Raji (cell line): ENCODE results near the gene CELF5.

Experiments
- POLR2A ChIP-seq: IDR thresholded peaks from 2 replicates; pipeline ENCODE4 v1.6.1; 2011; ENCODE audit warnings: low read depth, low read length, control low read depth; ENCODE audit not compliant: insufficient read depth

Gene CELF5

GRCh38 chr19:3330047-3330446 lies 105.6 kb downstream of the CELF5 start:
- no peak for TF ChIP-seq POLR2A

DNA sequence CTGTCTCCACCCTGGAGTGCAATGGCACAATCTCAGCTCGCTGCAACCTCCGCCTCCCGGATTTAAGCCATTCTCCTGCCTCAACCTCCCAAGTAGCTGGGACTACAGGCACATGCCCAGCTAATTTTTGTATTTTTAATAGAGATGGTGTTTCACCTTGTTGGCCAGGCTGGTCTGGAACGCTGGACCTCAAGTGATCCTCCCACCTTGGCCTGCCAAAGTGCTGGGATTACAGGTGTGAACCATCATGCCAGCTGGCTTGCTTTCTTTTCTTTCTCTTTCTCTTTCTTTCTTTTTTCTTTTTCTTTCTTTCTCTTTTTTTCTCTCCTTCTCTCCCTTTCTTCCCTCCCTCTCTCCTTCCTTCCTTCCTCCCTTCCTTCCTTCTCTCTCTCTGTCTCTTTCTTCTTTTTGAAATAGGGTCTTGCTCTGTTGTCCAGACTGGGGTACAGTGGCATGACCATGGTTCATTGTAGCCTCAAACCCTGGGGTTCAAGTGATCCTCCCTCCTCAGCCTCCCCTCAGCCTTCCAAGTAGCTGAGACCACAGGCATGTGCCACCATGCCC lies 108.6 kb downstream of the CELF5 start:
- TF ChIP-seq POLR2A, result no peak

DNA sequence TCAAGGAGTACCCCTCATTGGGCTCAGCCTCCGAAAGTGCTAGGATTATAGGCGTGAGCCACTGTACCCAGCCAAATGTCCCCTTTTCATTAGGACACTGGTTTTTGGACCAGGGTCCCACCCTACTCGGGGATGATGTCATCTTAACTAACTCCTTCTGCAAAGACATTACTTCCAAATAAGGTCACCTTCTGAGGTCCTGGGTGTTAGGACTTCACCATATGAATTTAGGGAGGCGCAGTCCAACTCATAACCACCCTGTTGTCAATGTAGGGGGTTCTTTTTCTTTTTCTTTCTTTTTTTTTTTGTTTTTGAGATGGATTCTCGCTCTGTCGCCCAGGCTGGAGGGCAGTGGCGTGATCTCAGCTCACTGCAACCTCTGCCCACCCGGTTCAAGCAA lies 109.2 kb downstream of the CELF5 start:
- no peak for TF ChIP-seq POLR2A

- no peak for TF ChIP-seq POLR2A
These were observed 111.2 kb downstream of the CELF5 start for GRCh38 chr19:3335431-3336350.

DNA sequence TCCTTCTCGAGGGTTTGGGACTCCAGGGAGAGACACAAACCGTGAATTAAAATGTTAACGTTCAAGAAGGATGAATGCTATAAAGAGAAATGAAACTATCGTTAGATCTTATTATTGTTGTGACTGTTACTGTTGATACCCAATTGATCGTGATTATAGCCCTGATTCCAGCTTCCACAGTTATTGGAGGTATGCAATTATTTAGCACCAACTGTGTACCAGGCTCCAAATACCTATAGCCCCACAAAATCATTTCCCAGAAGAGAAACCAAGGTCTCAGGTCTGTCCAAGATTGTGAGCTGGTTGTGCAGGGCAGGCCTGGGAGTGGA lies 111.9 kb downstream of the CELF5 start:
- TF ChIP-seq POLR2A, result no peak

- TF ChIP-seq POLR2A, result no peak
These were observed 112.4 kb downstream of the CELF5 start for GRCh38 chr19:3336680-3337523.

- TF ChIP-seq POLR2A, result no peak
These were observed 114.2 kb downstream of the CELF5 start for GRCh38 chr19:3338541-3339181.

DNA sequence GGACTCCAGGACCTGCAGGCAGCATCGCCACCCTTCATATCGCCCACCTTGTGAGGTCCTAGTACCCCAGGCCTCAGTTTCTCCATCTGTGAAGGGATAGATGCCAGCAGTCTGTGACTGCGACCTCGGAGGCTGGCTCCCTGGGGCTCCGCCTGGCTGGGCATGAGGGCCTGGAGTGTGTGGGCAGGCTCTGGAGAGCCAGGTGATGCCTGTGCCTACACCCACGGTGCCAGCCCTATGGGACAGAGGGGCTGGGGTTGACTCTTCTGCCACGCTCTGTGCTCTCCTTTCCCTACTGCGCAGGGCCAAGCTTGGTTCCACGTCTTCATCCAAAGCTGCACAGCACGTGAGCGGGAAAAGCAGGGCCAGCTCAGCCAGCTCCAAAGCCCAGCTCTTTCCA lies 115.9 kb downstream of the CELF5 start:
- no peak for TF ChIP-seq POLR2A

DNA sequence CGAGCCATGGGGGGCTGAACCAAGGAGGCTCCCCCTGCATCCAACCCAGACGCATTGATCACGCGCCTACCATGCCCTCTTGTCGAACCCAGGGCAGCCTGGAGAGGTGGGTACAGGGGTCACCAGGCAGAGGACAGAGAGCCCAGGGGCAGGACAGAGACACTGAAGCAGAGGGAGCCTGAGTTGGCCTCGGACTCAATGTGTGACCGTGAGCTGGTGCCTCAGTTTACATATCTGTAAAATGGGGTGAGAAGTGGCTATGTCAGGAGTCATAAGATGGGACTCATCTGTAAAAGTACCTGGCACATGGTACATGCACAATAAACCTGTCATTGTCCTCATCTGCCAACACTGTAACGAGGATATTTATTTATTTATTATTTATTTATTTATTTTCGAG lies 117.8 kb downstream of the CELF5 start:
- TF ChIP-seq POLR2A, result no peak

DNA sequence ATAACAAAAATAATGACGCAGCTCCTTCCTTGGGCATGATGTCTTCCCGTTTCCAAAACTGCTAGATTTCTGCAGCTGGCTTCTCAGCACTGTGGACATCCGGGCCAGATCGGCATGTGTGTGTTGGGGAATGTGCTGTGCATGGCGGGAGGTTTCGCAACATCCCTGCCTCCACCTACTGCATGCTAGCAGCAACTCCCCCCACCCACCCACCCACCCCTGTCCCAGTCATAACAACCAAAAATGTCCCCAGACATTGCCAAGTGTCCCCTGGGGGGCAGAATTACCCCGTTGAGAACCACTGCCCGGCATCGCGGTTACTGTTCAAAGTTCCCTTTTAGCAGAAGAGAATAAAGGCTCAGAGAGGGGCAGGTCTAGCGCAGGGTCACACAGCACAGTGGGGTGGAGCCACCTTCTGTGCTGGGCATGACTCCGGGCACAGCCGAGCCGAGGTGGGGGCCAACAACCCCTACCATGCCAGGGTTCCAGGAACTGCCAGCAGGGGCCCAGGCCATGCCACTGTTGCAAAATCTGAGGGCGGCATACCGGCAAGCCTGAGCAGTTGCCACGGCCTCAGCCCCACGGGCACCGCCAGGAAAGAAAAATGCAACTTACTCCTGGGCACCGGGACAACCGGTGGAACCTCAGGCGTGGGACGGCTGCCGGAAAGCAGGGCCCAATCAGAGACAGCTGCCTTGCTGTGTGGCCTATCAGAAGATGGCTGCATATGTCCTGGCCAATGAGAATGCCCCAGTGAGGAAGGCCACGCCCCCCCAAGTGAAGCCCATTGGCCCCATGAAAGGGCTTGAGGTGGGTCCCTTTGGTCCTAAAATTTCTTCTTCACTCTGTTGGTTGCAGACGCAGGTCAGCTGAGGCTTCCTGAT lies 119.4 kb downstream of the CELF5 start:
- TF ChIP-seq POLR2A, result no peak

DNA sequence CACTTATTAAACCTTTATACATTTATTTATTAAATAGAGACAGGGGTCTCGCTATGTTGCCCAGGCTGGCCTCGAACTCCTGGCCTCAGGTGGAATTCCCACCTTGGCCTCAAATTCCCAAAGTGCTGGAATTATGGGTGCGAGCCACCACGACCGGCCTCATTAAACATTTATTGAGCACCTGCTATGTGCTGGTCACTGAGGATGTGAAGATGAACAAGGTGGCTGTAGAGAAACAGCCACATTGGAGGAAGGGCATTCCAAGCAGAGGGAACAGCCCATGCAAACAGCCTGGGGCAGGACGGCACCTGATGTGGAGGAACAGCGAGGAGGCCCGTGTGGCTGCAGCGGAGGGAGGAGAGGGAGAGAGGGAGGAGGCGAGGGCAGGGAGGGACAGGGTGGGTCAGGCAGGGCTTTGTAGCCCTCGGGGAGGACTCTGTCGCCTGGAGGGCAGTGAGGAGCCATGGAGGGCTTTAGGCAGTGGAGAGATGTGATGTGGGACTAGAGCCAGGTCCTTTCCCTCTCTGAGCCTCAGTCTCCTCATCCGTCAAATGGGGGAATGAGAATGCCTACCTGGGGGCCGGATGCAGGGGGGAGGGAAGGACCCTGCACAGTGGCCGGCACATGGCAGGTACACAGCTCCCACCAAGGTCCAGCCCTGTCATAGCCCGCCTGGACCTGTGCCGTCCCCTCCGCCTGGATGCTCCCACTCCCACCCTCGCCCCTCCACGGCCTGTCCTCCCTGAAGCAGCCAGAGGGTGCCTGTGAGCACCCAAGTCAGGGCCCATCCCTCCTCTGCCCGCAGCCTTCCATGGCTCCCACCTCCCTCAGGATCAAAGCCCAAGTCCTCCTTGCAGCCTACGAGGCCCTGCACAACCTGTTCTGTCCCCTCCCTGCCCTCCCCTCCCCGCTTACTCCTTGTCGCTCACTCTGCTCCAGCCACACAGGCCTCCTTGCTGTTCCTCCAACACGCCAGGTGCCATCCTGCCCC lies 120.4 kb downstream of the CELF5 start:
- no peak for TF ChIP-seq POLR2A

- no peak for TF ChIP-seq POLR2A
These were observed 121.5 kb downstream of the CELF5 start for GRCh38 chr19:3345850-3346460.
